ENCODE data around the gene ZDHHC4.

ZDHHC4 gene

GRCh38 chr7:6559896-6560295 is 17.4 kb upstream of the ZDHHC4 start:
- Histone ChIP-seq H3K36me3 (ENCODE audit: control insufficient read depth in 2 of 2, insufficient read depth in 1 of 2, low read length in 2 of 2) (no peaks in the 10 kb centered on the region), H3K27ac (ENCODE audit: extremely low read depth, low read depth, low read length) (no peak overlapping the region), H3K9me3 (ENCODE audit: control insufficient read depth, insufficient read depth, low read depth, low read length) (no peaks in the 10 kb centered on the region), H3K4me1 (ENCODE audit: control insufficient read depth, insufficient read depth, low read length) (no peaks in the 10 kb centered on the region), H3K4me3 (ENCODE audit: low read depth, low read length) (no peak overlapping the region)
- CTCF ChIA-PET = interaction anchor here (0.7 to 3.0 kb wide), 8 partner anchors 8 to 53 kb away, joined by 4 to 42 read pairs (median 5); partner anchors contain the start of genes INTS15 and ZDHHC4
- no peak for TF ChIP-seq ZBTB26 (tag by site-specific recombination; optimal IDR thresholded peaks at IDR 0.05)
- TF ChIP-seq SP2 (tag by site-specific recombination; IDR thresholded peaks at IDR 0.05) = no peak
- no peak for TF ChIP-seq ZNF248 (tag by site-specific recombination; IDR thresholded peaks at IDR 0.05)
- TF ChIP-seq SETDB1 (IDR thresholded peaks at IDR 0.05; ENCODE audit: insufficient read length, low read length) = no peak
- no peak for TF ChIP-seq ZNF626 (tag by site-specific recombination; IDR thresholded peaks at IDR 0.05)
- TF ChIP-seq ZNF530 (tag by site-specific recombination; IDR thresholded peaks at IDR 0.05; ENCODE audit: low read depth) = no peak
- no peak for TF ChIP-seq ZNF514 (tag by site-specific recombination; IDR thresholded peaks at IDR 0.05)
- POLR2A ChIA-PET = no interaction called here

GRCh38 chr7:6562106-6562505 is 15.1 kb upstream of the ZDHHC4 start:
- Histone ChIP-seq H3K4me1 (ENCODE audit: control insufficient read depth, insufficient read depth, low read length) (no peaks in the 10 kb centered on the region), H3K36me3 (ENCODE audit: control insufficient read depth in 2 of 2, insufficient read depth in 1 of 2, low read length in 2 of 2) (no peaks in the 10 kb centered on the region), H3K4me3 (ENCODE audit: low read depth, low read length) (no peak overlapping the region), H3K27ac (ENCODE audit: extremely low read depth, low read depth, low read length) (no peak overlapping the region), H3K9me3 (ENCODE audit: control insufficient read depth, insufficient read depth, low read depth, low read length) (no peaks in the 10 kb centered on the region)
- ChIA-PET POLR2A (interaction anchor here (0.7 to 1.6 kb wide), 2 partner anchors 28 to 1258 kb away, joined by 4 to 5 read pairs; partner anchors contain the start of gene INTS15), CTCF (interaction anchor here (0.6 to 0.7 kb wide), 2 partner anchors 25 kb away, joined by 3 to 4 read pairs; no protein-coding TSS in a partner anchor)
- no peak for TF ChIP-seq SP2 (tag by site-specific recombination; IDR thresholded peaks at IDR 0.05)
- no peak for TF ChIP-seq KLF8 (tag by site-specific recombination; IDR thresholded peaks at IDR 0.05)
- no peak for TF ChIP-seq ZNF223 (tag by site-specific recombination; IDR thresholded peaks at IDR 0.05)
- no peak for TF ChIP-seq MYNN (tag by site-specific recombination; IDR thresholded peaks at IDR 0.05; ENCODE audit: borderline replicate concordance)
- no peak for TF ChIP-seq ZEB2 (tag by site-specific recombination; IDR thresholded peaks at IDR 0.05)
- no peak for TF ChIP-seq ZNF76 (tag by site-specific recombination; IDR thresholded peaks at IDR 0.05; ENCODE audit: borderline replicate concordance, low read depth)
- TF ChIP-seq BCL11B (tag by site-specific recombination; IDR thresholded peaks at IDR 0.05; ENCODE audit: low read depth) = no peak
- no peak for TF ChIP-seq TCF7L2 (IDR thresholded peaks at IDR 0.05; ENCODE audit: borderline replicate concordance, low read depth, low read length)

- Histone ChIP-seq H3K4me3 (ENCODE audit: low read depth, low read length) (no peak overlapping the region), H3K9me3 (ENCODE audit: control insufficient read depth, insufficient read depth, low read depth, low read length) (no peaks in the 10 kb centered on the region), H3K4me1 (ENCODE audit: control insufficient read depth, insufficient read depth, low read length) (no peaks in the 10 kb centered on the region), H3K36me3 (ENCODE audit: control insufficient read depth in 2 of 2, insufficient read depth in 1 of 2, low read length in 2 of 2) (no peaks in the 10 kb centered on the region), H3K27ac (ENCODE audit: extremely low read depth, low read depth, low read length) (no peak overlapping the region)
- ChIA-PET POLR2A (no interaction called here), CTCF (interaction anchor here (1.1 kb wide), 1 partner anchor 10 kb away, joined by 4 read pairs; no protein-coding TSS in a partner anchor)
- no peak for TF ChIP-seq ZNF132 (tag by site-specific recombination; IDR thresholded peaks at IDR 0.05; ENCODE audit: borderline replicate concordance)
- no peak for TF ChIP-seq ZNF843 (tag by site-specific recombination; IDR thresholded peaks at IDR 0.05)
Measured at GRCh38 chr7:6563936-6564770, 13.1 kb upstream of the ZDHHC4 start.

- no peaks in the 10 kb centered on the region for H3K36me3 ChIP-seq (ENCODE audit: control insufficient read depth in 2 of 2, insufficient read depth in 1 of 2, low read length in 2 of 2)
- ChIA-PET CTCF (interaction anchor here (1.1 kb wide), 1 partner anchor 8 kb away, joined by 4 read pairs; no protein-coding TSS in a partner anchor), POLR2A (no interaction called here)
Measured at GRCh38 chr7:6565655-6566054, 11.6 kb upstream of the ZDHHC4 start.

More at GRCh38 chr7:6565655-6566054, 11.6 kb upstream of the ZDHHC4 start:
- Histone ChIP-seq H3K27ac (ENCODE audit: extremely low read depth, low read depth, low read length) (no peak overlapping the region), H3K4me1 (ENCODE audit: control insufficient read depth, insufficient read depth, low read length) (no peaks in the 10 kb centered on the region), H3K4me3 (ENCODE audit: low read depth, low read length) (no peak overlapping the region), H3K9me3 (ENCODE audit: control insufficient read depth, insufficient read depth, low read depth, low read length) (no peaks in the 10 kb centered on the region)
- TF ChIP-seq ZNF169 (tag by site-specific recombination; IDR thresholded peaks at IDR 0.05) = no peak
- TF ChIP-seq ZNF292 (tag by site-specific recombination; IDR thresholded peaks at IDR 0.05; ENCODE audit: borderline replicate concordance, low read depth) = no peak

Data from HEK293 (cell line).